Activated CD8-positive, alpha-beta memory T cell treated with anti-CD3 and anti-CD28 coated beads for 4 hours (primary cell): ENCODE data around the gene PATJ.
"Not testable (repeated sequence)": the region's sequence is repeated elsewhere in the genome, so short reads cannot be mapped to it uniquely, and the experiment has no call there.

Experiments
- DNase-seq, 2 donors: peaks; one replicate each; pipeline ENCODE4 v3.0.0-alpha.2; 2020; ENCODE audit warnings: low read depth in 2 of 2

The PATJ gene

DNA sequence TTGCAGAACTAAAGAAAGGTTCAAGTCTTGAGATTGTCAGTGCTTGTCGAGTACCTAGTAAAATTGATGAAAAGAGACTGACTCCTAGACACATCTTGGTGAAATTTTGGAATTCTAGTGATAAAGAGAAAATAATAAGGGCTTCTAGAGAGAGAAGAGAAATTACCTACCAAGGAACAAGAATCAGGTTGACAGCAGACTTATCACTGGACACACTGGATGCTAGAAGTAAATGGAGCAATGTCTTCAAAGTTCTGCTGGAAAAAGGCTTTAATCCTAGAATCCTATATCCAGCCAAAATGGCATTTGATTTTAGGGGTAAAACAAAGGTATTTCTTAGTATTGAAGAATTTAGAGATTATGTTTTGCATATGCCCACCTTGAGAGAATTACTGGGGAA lies 468.7 kb downstream of the PATJ start:
- DNase-seq: no peak

DNA sequence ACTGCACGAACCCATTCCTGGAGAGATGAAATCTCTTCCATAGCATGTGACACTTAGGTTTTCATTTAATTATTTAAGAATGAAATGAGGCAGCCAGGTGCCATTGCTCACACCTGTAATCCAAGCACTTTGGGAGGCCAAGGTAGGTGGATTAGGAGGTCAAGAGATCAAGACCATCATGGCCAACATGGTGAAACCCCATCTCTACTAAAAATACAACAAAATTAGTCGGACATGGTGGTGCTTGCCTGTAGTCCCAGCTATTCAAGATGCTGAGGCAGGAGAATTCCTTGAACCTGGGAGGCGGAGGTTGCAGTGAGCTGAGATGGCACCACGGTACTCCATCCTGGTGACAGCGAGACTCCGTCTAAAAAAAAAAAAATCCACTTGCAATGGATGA lies 470.1 kb downstream of the PATJ start:
- no peak for DNase-seq

DNA sequence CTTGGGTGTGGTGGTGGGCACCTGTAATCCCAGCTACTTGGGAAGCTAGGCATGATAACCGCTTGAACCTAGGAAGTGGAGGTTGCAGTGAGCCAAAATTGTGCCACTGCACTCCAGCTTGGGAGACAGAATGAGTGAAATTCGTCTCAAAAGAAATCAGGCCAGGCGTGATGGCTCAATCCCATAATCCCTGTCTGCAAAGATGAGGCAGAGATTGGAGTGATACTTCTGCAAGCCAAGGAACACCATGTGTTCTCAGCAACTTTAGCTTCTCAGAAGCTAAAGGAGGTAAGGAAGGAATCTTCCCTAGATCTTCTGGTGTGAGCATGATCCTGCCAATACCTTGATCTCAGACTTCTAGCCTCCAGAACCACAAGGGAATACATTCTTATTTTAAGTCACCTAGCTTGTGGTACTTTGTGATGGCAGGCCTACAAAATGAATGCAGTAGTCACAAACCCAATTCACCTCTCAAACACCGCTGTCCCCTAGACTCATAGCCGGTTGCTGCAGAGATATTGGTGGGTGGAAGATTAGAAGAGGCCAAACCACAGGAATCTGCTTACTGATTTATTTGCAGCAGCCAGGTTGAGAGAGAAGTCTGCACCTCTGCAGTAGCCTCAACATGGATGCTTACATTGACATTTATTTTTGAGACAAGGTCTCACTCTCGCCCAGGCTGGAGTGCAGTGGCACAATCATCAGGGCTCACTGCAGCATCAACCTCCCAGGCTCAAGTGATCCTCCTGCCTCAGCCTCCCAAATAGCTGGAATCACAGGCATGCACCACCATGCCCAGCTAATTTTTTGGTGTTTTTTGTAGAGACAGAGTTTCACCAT lies 471.0 kb downstream of the PATJ start:
- DNase-seq: no peak

DNA sequence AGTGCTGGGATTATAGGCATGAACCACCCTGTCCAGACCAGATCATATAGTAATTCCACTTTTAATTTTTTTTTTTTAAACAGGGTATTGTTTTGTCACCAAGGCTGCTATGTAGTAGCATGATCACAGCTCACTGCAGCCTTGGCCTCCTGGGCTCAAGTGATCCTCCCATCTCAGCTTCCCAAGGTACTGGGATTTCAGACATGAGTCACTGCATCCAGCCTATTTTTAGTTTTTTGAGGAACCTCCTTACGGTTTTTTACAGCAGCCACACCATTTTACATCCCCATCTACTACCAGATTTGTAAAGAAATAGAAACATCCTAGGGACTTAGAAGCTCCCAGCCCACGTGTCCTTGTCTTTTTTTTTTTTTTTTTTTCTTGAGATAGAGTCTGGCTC lies 476.3 kb downstream of the PATJ start:
- DNase-seq: no peak

DNA sequence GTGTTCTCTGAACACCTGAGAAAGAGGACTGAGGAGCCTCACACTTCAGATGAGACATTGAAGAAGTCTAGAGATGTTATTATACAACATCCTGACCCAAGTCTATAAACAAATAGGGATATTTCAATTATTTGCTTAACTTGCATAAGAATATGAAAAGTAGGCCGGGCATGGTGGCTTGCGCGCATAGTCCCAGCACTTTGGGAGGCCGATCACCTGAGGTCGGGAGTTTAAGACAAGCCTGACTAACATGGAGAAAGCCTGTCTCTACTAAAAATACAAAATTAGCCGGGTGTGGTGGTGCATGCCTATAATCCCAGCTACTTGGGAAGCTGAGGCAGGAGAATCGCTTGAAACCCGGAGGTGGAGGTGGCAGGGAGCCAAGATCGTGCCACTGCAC lies 478.2 kb downstream of the PATJ start:
- not testable (repeated sequence) for DNase-seq

DNA sequence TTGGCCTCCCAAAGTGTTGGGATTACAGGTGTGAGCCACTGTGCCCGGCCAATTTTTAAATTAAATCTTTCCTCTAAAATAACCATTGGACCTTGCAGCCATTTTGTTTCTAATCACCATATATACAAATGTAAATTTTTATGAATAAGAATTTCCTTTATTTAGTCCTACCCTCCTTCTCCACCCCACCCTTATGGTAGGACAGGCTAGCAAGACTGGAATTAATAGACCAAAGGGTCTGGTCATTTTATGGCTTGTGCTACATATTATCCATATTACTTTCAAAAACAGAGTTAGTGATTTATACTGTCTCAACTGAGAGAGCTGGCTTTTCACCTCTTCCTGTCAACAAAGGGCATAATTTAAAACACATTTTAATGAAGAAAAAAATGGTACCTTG lies 478.9 kb downstream of the PATJ start:
- no peak for DNase-seq

DNA sequence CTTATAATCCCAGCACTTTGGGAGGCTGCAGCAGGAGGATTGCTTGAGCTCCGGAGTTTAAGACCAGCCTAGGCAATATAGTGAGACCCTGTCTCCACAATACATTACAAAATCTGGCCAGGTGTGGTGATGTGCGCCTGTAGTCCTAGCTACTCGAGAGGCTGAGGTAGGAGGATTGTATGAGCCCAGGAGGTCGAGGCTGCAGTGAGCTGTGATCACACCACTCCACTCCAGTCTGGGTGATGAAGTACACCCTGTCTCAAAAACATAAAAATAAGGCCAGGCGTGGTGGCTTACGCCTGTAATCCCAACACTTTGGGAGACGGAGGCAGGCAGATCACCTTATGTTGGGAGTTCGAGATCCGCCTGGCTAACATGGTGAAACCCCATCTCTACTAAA lies 480.0 kb downstream of the PATJ start:
- DNase-seq: no peak

DNA sequence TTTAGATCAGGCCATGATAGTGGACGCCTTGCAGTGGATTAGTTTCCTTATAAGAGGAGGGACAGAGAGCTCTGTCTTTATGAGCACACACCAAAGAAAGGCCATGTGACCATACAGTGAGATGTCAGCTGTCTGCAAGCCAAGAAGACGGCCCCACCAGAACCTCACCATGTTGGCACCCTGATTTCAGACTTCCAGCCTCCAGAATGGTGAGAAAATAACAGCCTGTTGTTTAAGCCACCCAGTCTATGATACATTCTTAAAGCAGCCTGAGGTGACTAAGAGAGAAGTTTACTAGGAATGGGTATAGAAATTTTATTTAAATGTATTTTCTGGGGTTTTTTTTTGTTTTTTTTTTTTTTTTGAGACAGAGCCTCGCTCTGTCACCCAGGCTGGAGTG lies 481.9 kb downstream of the PATJ start:
- no peak for DNase-seq

- DNase-seq: no peak
Measured at GRCh38 chr1:62227496-62227895, 485.2 kb downstream of the PATJ start.
